GM19324 (cell line): ENCODE results near the gene KLHDC7A.

ENCODE experiments used
- ATAC-seq: cut with Tn5 transposase; IDR thresholded peaks from one replicate; pipeline ENCODE4 v1.9.1; 2021; ENCODE audit warnings: mild to moderate bottlenecking, moderate library complexity; ENCODE audit not compliant: unreplicated experiment, low FRiP score

KLHDC7A gene

DNA sequence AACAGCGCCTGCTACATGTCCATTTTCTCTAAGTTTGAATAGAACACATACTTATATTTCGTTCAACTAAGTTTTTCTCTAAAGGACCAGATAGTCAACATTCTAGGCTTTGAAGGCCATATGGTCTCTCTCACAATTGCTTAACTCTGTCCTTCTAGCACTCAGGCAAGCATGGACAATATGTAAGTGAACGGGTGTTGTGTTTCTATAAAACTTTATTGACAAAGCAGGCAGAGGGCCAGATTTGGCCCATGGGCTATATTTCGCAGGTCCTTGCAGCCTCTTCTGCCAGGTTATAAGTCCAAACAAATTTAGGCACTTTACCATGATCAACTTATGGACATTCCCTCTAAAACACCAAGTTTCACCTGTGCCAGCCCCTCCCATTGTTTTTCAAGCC, 21.1 kb downstream of the KLHDC7A start:
- ATAC-seq, result no peak

DNA sequence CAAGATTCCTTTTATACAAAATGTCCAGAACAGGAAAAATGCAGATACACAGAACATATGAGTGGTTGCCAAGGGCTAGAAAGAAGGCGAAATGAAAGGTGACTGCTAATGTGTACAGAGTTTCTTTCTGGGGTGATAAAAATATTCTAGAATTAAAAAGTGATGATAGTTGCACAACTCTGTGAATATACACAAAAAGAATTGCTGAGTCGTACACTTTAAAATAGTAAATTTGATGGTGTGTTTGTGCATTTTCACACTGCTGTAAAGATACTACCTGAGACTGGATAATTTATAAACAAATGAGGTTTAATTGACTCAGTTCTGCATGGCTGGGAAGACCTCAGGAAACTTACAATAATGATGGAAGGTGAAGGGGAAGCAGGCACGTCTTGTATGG, 23.9 kb downstream of the KLHDC7A start:
- ATAC-seq, result no peak

DNA sequence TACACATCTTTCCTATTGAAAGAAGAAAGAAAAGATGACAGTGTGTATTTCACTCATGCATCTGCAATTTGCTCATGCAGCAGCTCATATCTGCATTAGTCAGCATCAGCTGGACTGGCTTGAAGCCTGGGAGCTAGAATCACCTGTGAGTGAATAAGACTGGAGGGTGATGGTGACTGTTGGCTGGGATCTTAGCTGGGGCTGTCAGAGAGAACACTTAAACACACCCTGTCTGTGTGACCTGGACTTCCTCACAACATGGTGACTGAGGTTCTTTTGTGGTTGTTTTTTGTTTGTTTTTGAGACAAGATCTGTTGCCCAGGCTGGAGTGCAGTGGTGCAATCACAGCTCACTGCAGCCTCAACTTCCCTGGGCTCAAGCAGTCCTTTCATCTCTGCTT, 24.9 kb downstream of the KLHDC7A start:
- ATAC-seq, result no peak

DNA sequence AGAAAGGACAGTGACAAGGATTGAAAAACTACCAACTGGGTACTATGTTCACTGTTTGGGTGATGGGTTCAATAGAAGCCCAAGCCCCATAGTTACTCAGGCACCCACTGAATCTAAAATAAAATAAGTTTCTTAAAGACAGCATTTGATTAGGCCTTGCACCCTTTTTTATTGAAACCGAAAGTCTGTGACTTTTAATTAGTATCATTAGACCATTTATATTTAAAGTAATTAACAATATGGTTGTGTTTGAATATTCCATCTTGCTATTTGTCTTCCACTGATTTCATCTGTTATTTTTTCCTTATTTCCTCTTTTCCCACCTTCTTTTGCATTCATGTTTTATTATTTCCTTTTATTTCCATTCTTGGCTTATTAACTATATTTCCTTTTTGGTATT, 27.4 kb downstream of the KLHDC7A start:
- no peak for ATAC-seq

DNA sequence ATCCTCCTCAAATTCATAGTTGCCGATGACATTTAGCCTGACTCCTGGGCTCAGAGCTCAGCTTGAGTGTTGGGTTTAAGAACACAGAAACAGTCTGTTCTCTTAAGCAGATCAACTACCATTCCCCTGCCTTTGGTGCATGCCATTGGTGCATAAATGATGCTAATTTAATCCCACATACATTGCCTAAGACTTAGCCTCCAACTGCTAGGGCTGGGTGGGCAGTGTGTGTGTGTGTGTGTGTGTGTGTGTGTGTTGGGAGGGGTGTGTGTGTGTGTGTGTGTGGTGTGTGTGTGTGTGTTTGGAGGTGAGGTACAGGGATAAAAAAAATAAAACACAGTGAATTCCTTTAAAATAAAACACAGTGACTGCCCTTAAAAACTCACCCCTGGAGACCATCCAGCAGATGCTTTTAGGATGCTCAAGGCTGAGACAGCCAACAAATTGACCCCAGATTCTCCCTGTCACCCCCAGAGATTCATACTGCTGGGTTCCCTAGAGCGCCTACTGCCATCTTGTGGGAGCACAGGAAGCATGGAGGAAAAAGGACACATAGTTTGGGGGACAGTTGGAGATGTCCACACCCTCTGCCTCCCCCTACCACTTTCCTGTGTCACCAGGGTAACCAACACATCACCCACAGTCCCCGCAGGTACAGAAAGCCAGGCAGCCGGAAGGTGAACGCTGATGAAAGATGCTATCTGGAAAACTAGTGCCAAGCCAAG, 30.6 kb downstream of the KLHDC7A start:
- no peak for ATAC-seq

DNA sequence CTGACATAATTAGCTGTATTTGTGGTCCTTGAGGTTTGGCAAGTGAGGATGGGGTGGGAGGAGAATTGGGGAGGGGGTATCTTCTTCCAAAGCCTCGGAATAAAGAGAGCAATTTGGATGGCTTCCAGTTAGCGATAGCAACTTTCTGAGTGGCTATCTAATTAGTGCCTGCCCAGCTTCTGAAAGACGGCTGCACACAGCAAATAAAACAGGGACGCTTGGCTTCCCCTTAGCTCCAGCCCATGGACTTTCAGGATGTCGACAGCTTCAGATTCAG, 31.1 kb downstream of the KLHDC7A start:
- ATAC-seq, result no peak

GRCh38 chr1:18512883-18513282, 32.2 kb downstream of the KLHDC7A start:
- ATAC-seq, result no peak

- no peak for ATAC-seq
These were observed 33.3 kb downstream of the KLHDC7A start for GRCh38 chr1:18513995-18514394.

GRCh38 chr1:18515120-18515667, 34.5 kb downstream of the KLHDC7A start:
- ATAC-seq, result no peak

DNA sequence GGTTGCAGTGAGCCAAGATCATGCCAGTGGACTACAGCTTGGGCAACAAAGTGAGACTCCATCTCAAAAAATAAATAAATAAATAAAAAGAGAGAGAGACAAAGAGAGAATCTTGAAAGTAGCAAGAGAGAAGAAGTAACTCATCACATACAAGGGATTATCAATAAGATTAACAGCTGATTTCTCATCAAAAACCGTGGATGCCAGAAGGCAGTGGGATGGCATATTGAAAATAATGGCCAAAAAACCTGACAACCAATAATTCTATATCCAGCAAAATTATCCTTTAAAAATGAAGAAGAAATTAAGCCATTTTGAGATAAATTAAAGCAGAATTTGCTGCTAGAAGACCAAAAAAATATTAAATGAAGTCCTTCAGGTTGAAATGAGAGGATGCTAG, 35.7 kb downstream of the KLHDC7A start:
- no peak for ATAC-seq

DNA sequence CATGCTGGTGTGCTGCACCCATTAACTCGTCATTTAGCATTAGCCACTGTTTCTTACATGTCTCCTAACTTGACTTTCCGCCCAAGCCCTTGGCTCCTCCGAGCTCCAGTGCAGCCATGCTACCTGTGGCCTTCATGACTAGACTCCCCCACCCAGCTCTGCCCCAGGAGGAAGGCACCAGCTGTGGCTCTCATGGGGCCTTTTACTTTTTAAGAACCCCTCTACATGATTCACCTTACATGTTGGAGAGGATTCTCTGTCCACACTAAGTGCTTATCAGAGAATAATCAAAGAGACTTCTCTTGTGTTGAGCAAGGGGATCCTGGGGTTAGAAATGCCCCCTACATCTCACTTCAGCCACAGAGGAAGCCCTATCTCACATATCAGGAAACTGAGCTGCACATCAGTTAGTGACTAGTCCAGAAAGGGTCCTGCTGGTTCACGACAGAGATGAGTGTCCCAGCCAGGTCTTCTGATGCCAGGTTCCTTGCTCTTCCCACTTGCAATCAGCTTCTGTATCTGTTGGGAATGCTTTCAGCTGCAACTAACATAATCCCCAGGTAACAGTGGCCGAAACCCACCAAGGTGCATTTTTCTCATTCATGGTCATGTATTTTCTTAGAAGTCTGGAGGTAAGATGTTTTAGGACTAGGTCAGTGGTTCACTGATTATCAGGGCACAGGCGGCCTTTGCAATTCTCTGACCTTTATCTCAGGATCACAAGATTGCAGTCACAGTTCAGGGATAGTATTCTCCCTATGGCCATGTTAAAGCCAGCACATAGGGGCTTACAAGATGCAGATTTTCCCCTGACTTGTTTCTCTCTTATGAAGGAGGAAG, 45.9 kb downstream of the KLHDC7A start:
- ATAC-seq, result no peak

DNA sequence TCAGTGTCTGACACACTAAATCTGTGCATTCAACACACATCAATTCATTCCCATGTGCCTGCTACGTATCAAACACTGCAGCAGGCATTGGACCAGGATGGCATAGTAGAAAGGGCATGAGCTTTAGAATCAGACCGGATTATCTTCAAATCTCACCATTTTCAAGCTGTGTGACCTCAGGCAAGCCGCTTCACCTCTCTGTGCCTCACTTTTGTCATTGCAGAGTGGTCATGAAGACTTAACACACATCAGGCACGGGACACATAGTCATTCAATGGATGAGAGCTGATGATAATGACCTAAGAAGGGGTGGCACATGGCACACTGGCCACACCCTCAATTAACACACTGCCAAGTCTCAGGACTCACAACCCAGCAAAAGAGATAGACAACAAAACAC, 46.8 kb downstream of the KLHDC7A start:
- ATAC-seq, result no peak

GRCh38 chr1:18527921-18528320, 47.2 kb downstream of the KLHDC7A start:
- no peak for ATAC-seq

- ATAC-seq, result no peak
These were observed 47.9 kb downstream of the KLHDC7A start for GRCh38 chr1:18528616-18529015.

GRCh38 chr1:18529714-18530113, 49.0 kb downstream of the KLHDC7A start:
- ATAC-seq, result no peak

DNA sequence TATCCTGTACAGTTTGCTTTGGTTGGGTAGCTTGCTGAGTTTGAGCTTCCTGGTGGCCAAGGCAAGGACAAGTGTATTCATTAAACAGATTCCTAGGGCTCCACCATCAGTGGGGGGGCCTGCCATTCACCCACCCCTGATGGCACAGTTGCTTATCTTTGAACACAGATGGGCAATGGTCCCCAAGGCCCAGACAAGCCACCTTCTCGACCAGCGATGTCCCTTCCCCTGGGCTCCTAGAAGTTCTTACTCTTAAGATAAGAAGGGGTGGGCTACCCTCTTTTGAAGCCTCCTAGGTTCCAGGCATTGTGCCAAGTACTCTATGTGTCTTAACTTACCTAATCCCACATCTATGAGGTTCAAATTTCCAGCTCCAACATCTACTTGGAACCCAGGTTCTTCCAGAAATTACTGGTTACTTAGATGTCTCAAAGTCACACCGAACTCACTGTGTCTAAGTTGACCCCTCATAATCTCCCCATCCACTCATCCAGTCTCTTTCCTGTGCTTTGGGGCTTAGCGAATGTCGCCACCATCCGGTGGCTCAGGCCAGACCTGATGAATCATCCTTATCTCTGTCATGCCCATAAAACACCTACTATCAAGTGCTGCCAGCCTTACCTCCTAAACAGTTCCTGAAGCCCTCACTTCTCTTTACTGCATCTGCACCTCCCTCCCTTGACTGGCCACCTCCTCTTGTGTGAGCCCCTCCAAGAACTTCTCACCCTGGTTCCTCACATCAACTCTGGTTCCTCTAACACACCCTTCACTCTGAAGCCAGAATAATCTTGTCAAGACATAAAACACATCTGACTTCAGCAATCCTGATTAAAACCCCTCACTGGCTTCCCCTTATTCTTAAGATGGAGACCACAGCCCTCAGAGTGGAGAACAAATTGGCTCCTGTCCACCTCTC, 50.1 kb downstream of the KLHDC7A start:
- ATAC-seq, result no peak

DNA sequence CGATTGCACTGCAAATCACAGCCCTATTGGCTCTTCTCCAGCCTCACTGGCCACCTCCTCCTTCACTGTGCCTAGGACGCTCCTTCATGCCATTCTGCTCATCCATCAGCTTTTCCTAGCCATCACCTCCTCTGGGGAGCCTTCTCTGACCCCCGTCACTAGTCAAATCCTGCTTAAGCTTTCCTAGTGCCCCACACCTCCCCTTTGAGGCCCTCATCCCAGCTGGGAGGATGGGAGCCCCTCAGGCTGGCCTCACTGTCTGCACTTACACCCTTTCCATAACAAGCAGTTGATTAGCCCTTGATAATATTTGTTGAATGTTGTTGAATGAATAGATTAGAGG, 50.7 kb downstream of the KLHDC7A start:
- ATAC-seq, result no peak

DNA sequence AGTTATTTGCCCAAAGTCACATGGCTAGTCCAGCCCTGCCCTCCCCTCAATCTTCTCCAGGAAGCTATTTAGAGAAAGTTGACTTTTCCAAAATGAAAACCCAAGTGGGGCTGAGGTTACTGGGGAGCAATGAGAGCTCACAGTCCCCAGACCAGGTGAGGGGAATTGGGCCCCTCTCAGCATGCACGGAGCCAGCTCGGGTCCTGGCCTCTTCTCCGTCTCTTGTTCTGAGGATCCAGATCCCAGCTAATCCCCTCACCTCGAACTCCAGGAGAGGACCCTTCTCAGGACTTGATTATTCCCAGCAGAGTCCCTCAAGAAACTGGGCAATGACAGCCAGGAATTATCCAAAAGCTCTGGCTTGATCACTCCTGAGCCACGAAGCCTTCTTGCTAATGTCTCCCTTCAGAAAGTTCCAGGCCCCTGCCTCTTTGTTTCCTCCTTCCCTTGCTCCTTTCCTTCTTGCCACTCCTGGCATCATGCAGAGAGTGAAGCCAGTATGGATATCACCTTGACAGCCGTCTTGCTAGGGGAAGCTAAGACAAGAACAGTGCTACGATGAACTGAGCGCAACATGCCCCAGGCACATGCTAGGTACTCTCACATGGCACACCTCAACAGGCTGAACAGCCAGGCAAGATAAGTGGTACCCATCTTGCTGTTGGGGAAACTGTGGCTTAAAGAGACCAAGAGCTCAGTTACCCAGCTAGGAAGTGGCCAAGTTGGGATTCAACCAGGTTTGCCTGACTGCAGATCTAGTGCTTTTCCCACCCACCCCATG, 51.9 kb downstream of the KLHDC7A start:
- ATAC-seq, result no peak

DNA sequence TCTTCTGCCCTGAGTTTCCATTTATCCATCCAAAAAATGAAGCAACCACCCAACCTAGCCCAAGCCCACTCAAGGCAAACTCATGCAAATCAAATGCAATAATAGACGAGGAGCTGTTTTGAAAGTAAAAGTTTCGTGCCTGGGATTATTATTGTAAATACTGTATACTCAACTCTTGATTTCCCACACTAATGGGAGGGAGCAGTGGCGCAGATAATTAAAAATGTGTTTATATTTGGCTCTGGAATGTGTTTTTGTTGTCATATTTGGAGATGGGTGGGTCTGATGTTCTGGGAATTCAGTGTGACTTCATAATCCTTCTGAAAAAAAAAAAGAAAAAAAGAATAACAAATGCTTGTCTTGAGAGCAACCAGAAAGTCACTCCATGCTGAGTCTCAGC, 52.5 kb downstream of the KLHDC7A start:
- no peak for ATAC-seq

DNA sequence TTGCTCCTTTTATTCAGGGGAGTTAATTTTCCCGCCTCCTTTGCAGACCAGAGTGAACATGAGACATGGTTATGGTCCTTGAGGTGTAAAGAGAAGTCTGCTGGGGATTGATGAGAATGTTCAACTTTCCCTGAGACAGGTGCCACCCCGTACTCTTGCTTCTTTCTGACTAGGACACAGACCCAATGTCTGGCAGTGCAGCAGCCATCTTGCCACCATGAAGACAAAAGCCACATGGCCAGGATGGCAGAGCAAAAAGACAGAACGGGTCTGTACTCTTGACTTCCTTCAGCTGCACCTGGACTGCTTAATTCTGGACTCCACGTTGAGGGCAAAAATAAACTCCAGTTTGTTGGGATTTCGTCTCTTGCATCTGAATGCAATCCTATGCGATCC, 54.1 kb downstream of the KLHDC7A start:
- ATAC-seq, result no peak
